HTERT RPE-1 (cell line): Measurements from ENCODE around the gene GJB6.

Source experiments
- in situ Hi-C: fragments of 300-500 bp; cut with MboI; formaldehyde crosslinking; loops from 4 replicates; pipeline ENCODE4 v1.14.3; 2020; ENCODE audit warnings: low sequenced_read_pairs

GJB6 gene

DNA sequence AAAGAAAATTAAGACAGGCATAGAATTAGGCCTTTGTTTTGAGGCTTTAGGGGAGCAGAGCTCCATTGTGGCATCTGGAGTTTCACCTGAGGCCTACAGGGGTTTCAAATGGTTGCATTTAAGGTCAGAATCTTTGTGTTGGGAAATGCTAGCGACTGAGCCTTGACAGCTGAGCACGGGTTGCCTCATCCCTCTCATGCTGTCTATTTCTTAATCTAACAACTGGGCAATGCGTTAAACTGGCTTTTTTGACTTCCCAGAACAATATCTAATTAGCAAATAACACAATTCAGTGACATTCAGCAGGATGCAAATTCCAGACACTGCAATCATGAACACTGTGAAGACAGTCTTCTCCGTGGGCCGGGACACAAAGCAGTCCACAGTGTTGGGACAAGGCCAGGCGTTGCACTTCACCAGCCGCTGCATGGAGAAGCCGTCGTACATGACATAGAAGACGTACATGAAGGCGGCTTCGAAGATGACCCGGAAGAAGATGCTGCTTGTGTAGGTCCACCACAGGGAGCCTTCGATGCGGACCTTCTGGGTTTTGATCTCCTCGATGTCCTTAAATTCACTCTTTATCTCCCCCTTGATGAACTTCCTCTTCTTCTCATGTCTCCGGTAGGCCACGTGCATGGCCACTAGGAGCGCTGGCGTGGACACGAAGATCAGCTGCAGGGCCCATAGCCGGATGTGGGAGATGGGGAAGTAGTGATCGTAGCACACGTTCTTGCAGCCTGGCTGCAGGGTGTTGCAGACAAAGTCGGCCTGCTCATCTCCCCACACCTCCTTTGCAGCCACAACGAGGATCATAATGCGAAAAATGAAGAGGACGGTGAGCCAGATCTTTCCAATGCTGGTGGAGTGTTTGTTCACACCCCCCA, 43.2 kb downstream of the GJB6 start:
- in situ Hi-C loops = no loop called here

DNA sequence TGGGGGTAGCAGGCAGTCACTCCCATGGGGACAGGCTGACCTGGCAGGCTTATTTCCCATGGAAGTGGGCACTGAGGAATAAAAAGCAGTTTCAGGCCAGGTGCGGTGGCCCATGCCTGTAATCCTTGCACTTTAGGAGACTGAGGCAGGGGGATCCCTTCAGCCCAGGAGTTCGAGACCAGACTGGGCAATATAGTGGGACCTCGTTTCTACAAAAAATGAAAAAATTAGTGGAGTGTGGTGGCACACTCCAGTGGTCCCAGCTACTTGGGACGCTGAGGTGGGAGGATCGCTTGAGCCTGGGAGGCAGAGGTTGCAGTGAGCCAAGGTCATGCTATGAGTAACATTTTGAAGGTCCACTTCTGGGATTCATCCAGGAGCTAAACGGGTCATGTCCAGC, 45.3 kb downstream of the GJB6 start:
- in situ Hi-C loops = no loop called here

DNA sequence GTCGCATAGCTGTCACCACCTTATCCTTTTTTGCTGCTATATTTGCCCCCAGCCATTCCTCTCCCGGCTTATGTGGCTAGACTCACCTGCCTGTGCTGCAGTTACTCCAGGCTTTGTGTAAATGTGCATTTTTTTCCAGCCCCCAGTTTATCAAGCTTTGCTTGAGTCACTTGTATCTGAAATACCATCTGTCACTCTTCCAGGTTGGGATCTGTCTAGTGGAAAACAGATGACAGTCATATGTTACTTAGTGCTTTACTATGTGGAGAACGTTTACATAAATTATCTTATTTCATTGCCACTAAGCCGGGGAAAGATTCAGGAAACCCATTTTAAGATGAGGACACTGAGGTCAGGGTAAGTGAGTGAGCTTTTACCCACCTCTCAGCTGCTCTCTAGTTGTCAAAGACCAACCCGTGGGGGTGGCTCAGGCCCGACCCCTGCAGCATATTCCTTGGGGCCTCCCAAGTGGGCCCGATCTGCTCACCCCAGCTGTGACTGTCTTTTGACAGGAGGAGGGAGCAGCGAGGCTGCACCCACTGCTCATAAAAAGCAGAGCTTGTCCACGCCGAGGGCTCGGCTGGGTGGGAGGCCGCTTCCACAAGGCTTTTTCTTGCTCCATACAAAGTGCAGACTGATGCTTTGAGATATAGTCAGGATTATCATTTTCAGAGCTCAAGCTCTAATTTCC, 46.6 kb downstream of the GJB6 start:
- in situ Hi-C loops = no loop called here

DNA sequence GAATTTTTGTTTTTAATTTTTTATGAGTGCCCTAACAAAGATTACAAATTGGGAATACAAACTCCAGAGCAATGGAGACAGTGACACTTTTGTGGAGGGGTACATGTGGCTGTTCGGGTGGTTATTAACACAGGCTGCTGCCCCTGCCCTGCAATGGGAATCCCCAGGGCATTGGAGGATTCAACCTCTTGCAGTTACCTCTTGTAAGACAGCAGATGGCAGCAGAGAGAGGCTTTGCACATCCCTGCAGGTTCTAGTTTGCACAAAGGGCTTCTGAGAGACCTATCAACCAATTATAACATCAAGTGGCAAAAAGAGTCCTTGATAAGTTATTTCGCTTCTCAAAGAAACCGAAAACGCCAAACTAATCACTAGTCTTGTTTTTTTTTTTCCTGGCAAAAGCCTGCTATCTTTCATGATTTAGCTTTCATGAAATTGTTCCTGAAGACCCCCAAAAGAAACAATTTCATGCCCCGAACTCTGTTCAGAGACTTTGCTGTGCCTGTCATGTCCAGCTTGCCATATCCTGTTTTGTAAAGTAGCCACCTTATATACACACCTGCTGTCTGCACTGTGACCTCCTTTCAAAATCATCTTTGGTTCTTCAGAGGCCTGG, 49.8 kb downstream of the GJB6 start:
- in situ Hi-C loops = no loop called here

DNA sequence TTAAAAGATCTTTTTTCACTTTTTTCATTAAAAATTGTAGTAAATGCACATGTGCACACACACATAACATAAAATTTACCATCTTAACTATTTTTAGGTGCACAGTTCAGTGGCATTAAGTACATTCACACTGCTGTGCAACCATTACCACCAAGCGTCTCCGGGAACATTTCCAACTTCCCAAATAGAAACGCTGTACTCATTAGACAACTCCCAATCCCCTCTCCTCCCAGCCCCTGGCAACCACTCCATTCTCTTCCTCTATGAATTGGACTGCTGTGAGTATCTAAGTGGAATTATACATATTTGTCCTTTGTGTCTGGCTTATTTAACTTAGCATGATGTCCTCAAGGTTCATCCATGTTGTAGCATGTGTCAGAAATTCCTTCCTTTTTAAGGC, 50.9 kb downstream of the GJB6 start:
- in situ Hi-C loops = no loop called here

DNA sequence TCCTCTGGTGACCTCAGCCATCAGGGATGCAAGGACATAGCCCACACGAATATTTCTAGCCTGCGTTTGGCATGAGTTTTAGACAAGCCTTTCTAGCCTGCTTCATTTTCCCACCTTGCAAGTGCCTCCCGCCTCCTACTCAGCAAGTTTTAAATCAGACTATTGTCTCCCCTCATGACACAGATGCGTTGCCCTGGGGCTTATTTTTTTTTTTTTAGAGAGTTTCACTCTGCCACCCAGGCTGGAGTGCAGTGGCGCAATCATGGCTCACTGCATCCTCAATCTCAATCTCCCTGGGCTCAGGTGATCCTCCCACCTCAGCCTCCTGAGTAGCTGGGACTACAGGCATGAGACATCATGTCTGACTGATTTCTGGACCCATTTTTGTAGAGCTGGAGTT, 54.0 kb downstream of the GJB6 start:
- in situ Hi-C loops = no loop called here

DNA sequence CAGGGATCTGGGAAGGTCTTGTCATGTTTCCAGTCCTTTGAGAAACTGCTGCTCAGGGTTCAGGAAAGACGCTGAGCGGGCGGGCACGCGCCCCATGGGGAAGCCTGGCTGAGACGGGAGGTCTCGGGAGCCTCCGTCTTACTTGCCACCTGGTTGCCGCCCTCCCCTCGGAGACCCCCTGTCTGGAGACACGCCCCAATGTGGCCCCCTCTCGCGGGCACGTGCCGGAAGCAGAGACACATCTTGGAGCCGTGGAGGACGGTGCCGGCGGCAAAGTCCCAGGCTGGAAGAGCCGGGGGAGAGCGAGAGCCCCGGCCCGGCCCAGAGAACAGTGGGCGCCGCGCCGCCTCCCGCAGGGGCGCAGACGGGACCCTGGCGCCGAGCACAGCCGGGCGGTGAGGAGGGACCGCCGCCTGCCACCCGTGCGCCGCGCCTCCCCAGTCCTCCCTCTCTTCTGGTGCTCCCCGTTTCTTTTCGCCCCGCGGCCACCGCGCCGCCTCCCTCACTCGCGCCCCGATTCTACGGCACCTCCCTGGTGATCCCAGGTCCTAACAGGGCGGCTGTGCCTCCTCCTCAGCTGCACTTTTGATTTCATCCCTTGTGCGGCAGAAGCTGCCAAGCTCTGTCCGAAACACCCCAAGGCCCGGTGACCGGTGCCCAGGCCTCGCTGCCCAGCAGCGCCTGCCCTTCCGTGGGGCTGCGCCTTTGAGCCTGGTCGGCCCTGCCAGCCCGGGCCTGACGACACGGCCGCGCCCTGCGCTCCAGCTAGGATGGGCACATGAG, 54.9 kb downstream of the GJB6 start:
- in situ Hi-C loops = no loop called here

DNA sequence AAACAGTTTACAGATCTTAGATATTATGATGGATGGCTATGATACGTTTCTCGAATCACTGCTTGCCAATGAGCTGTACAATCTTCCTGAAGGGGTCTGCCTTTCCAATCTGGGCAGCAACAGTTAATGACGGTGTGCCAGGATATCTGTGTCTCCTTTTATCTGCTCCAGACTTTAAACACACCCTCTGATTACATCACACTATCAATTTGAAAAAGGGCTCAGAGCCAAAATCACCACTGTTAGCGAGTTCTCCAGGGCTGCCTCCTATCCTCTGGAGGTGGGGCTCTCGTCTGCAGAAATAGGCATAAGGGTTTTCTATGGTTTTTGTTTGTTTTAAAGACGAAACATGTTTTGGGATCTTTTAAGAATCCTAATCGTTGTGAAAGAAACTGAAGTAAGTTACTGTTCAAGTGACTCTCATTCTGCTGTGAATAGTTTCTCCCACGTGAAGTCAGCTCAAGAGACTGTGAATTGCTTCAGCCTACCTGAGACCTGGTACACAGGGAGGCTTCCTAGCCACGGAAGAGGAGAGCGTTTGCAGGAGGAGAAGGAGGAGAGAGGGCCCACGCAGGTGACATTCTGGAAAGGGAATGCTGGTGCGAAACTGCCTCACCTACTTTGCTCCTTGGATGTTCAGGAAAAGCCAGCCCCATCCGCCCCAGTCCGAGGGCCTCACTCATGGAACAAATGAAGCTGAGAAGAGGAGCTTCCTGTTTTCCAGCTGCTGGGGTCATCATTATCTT, 56.0 kb downstream of the GJB6 start:
- in situ Hi-C loops = no loop called here

DNA sequence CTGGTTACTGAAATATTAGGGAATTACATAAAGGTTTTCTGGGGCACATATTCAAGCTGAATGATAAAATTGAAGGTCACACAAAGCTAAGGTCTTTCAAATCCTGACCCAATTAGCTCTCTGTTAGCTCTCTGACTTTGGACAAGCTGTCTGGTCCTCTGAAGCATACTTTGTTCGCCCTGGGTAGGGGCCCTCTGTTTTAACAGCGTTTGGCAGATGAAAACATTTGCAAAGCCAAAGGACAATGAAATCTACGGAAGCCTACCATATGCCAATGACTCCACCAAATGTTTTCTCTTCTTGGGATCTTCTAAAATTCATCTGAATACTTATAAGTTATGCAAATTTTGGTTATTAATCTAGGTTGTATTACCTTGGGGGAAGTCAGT, 56.7 kb downstream of the GJB6 start:
- in situ Hi-C loops = no loop called here

DNA sequence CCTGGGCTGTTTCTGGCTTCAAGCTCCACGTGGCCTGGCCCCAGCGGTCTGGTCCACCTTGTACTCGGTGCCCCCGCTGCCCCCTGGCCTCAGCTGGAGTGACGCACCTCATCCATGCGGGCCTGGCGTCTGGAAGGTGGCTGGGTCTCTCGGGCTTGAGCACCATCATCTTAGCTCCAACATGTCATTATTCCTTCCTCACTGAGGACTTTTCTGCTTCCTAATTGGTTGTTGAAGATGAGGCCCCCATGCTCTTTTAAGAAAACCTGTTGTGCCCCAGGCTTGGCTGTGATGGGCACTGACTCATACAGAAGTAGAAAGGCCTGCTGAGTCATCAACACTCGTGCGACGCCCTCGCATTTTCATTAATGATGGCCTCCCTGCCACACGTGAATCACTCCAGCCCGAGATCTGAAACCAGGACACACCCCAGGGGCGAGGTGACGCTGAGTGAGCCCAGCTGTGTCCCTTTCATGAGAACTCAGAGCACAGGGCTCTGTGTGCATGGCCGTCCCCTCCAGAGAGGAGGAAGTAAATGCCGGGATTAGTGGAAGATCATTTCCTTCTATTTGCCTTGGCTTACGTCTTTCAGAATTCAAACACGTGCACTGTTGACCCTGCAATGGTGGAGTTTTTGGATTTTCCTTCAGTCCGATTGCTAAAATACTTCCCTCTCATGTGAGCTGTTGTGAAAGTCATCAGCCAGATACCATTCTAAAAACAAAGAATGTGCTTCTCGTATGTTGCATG, 57.3 kb downstream of the GJB6 start:
- in situ Hi-C loops = no loop called here

DNA sequence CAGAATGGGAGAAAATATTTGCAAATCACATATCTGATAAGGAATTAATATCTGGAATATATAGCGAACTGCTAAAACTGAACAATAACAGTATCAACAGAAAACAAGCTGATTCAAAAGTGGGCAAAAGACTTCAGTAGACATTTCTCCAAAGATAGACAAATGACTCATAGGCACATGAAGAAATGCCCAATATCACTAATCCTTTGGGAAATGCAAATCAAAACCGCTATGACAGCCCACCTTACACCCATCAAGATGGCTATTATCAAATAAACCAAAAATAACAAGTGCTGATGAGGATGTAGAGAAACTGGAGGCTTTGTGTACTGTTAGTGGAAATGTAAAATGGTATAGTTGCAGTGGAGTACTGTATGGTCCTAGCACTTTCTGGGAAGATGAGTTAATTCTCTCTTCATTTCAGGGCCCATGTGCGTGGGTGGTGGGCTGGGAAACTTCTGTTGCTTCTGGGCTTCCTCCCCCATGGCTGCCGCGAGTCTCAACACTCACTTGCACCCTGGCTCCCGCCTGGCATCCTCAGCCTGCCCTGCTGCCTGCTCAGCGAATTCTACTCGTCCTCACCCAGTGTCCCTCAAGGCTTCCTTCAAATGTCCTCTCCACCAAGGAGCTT, 58.9 kb downstream of the GJB6 start:
- in situ Hi-C loops = no loop called here
